Smooth muscle cell (in vitro differentiated cells): ENCODE data around the gene RTN4IP1. TPM values are rescaled to one million over a fixed set of nuclear protein-coding genes. Genes with fewer than 3 reads are reported as not detected.

ENCODE experiments used
- DNase-seq: peaks from one replicate; lab custom pipeline; 2025; ENCODE audit not compliant: unreplicated experiment; lab: John Stamatoyannopoulos, UW
- H2AFZ ChIP-seq: fragments of 200-600 bp; sonication (generic); 2 replicates; pipeline ENCODE4 v1.6.0; 2016; ENCODE audit warnings: antibody characterized with exemption, low read depth, mild to moderate bottlenecking
- H3F3A ChIP-seq: fragments of 200-600 bp; sonication (generic); 2 replicates; pipeline ENCODE4 v1.6.0; 2017; ENCODE audit warnings: antibody characterized with exemption, low read depth
- H3K27ac ChIP-seq: fragments of 200-600 bp; sonication (generic); 2 replicates; pipeline ENCODE4 v1.5.1; 2016; ENCODE audit warnings: low read depth, mild to moderate bottlenecking
- H3K27me3 ChIP-seq: fragments of 200-600 bp; sonication (generic); 2 replicates; pipeline ENCODE4 v1.6.1; 2016; ENCODE audit warnings: low read depth, mild to moderate bottlenecking
- H3K36me3 ChIP-seq: fragments of 200-600 bp; sonication (generic); 2 replicates; pipeline ENCODE4 v1.5.1; 2016; ENCODE audit warnings: low read depth
- H3K4me1 ChIP-seq: fragments of 200-600 bp; sonication (generic); 2 replicates; pipeline ENCODE4 v1.5.1; 2016; ENCODE audit warnings: low read depth
- H3K4me2 ChIP-seq: fragments of 200-600 bp; sonication (generic); 2 replicates; pipeline ENCODE4 v1.6.0; 2016; ENCODE audit warnings: mild to moderate bottlenecking
- H3K4me3 ChIP-seq: fragments of 200-600 bp; sonication (generic); 2 replicates; pipeline ENCODE4 v1.5.1; 2016; ENCODE audit warnings: mild to moderate bottlenecking
- H3K79me2 ChIP-seq: fragments of 200-600 bp; sonication (generic); 2 replicates; pipeline ENCODE4 v1.6.0; 2016; ENCODE audit warnings: low read depth, mild to moderate bottlenecking
- H3K9ac ChIP-seq: fragments of 200-600 bp; sonication (generic); 2 replicates; pipeline ENCODE4 v1.6.0; 2016; ENCODE audit warnings: low read depth
- H3K9me3 ChIP-seq: fragments of 200-600 bp; sonication (generic); replicated peaks from 2 replicates; pipeline ENCODE4 v1.5.1; 2016; ENCODE audit warnings: low read depth
- H4K20me1 ChIP-seq: fragments of 200-600 bp; sonication (generic); 2 replicates; pipeline ENCODE4 v1.6.0; 2016; ENCODE audit warnings: low read depth
- CTCF ChIP-seq: fragments of 200-600 bp; sonication (generic); IDR thresholded peaks from 2 replicates; pipeline ENCODE4 v1.5.1; 2017; ENCODE audit warnings: borderline replicate concordance, mild to moderate bottlenecking, antibody characterized with exemption; ENCODE audit not compliant: insufficient read depth, poor library complexity, severe bottlenecking
- WGBS: methylation state at CpG from one replicate; pipeline ENCODE4 v1.1.7; 2016; ENCODE audit warnings: low lambda C conversion rate; 5-methylcytosine and 5-hydroxymethylcytosine counted together
- polyA plus RNA-seq: library from polyadenylated mRNA; unstranded; fragments of >200 nt; fragmentation: Nextera tagmentation; extraction: Ambion mirVana; gene quantifications from 2 replicates; pipeline ENCODE4 v1.2.1, GENCODE V29; 2016
- total RNA-seq: library from RNA; depleted of rRNA; stranded (reverse); fragments of >200 nt; gene quantifications from 2 replicates; pipeline ENCODE4 v1.2.3, GENCODE V29; 2014

Gene RTN4IP1
- total and polyA plus RNA-seq, 2 experiments from 2014 or later: 5.7 to 8.2 TPM

- Histone ChIP-seq H3K4me3 (no peak overlapping the region), H3K27ac (no peak overlapping the region), H2AFZ (no peak overlapping the region), H3K27me3 (no peaks in the 10 kb centered on the region), H3K79me2 (no peaks in the 10 kb centered on the region), H3F3A (no peaks in the 10 kb centered on the region), H3K9ac (no peak overlapping the region), H3K4me1 (no peaks in the 10 kb centered on the region), H3K9me3 (no peaks in the 10 kb centered on the region), H3K4me2 (no peak overlapping the region), H4K20me1 (no peaks in the 10 kb centered on the region), H3K36me3 (no peaks in the 10 kb centered on the region)
- DNase-seq: no peak
- TF ChIP-seq CTCF: peak; percentile 18
- 77% methylated on average over 6 of the region's 6 CpGs for WGBS
Measured at GRCh38 chr6:106609699-106610098, 19.6 kb downstream of the RTN4IP1 start.

- Histone ChIP-seq H3K4me3 (no peak overlapping the region), H3K9me3 (no peaks in the 10 kb centered on the region), H4K20me1 (no peaks in the 10 kb centered on the region), H3K79me2 (no peaks in the 10 kb centered on the region), H3F3A (no peaks in the 10 kb centered on the region), H3K27ac (no peak overlapping the region), H3K9ac (no peak overlapping the region), H3K4me1 (no peaks in the 10 kb centered on the region), H3K36me3 (no peaks in the 10 kb centered on the region), H3K27me3 (no peaks in the 10 kb centered on the region), H2AFZ (no peak overlapping the region), H3K4me2 (no peak overlapping the region)
- DNase-seq: no peak
- 19% methylated on average over 2 of the region's 2 CpGs for WGBS
- TF ChIP-seq CTCF: peak; percentile 60
Measured at GRCh38 chr6:106608080-106608668, 21.1 kb downstream of the RTN4IP1 start.

GRCh38 chr6:106600329-106600728 is 29.0 kb downstream of the RTN4IP1 start:
- H3K9me3 ChIP-seq: no peaks in the 10 kb centered on the region
- no peaks in the 10 kb centered on the region for H3K27me3 ChIP-seq
- DNase-seq: no peak
- H3K27ac ChIP-seq: no peak overlapping the region
- no peak overlapping the region for H3K4me2 ChIP-seq
- H3F3A ChIP-seq: no peaks in the 10 kb centered on the region
- 70% methylated on average over 2 of the region's 2 CpGs for WGBS
- H3K36me3 ChIP-seq: no peaks in the 10 kb centered on the region
- no peaks in the 10 kb centered on the region for H3K79me2 ChIP-seq
- no peaks in the 10 kb centered on the region for H4K20me1 ChIP-seq
- TF ChIP-seq CTCF: no peak
- H2AFZ ChIP-seq: no peak overlapping the region
- H3K4me1 ChIP-seq: no peaks in the 10 kb centered on the region
- H3K9ac ChIP-seq: no peak overlapping the region
- H3K4me3 ChIP-seq: no peak overlapping the region

- H3F3A ChIP-seq: no peaks in the 10 kb centered on the region
- 47% methylated on average over 2 of the region's 2 CpGs for WGBS
Measured at GRCh38 chr6:106599440-106599839, 29.9 kb downstream of the RTN4IP1 start.

More at GRCh38 chr6:106599440-106599839, 29.9 kb downstream of the RTN4IP1 start:
- H3K4me3 ChIP-seq: no peak overlapping the region
- no peaks in the 10 kb centered on the region for H3K36me3 ChIP-seq
- H3K4me1 ChIP-seq: no peaks in the 10 kb centered on the region
- no peak overlapping the region for H3K4me2 ChIP-seq
- no peak overlapping the region for H3K9ac ChIP-seq
- H4K20me1 ChIP-seq: no peaks in the 10 kb centered on the region
- DNase-seq: no peak
- H3K27me3 ChIP-seq: no peaks in the 10 kb centered on the region
- no peaks in the 10 kb centered on the region for H3K79me2 ChIP-seq
- H3K9me3 ChIP-seq: no peaks in the 10 kb centered on the region
- no peak for TF ChIP-seq CTCF
- no peak overlapping the region for H2AFZ ChIP-seq
- no peak overlapping the region for H3K27ac ChIP-seq
